H1 (cell line): ENCODE results near the gene BYSL. TPM values are rescaled to one million over a fixed set of nuclear protein-coding genes. Genes with fewer than 3 reads are reported as not detected.
"Not testable (repeated sequence)": the region's sequence is repeated elsewhere in the genome, so short reads cannot be mapped to it uniquely, and the experiment has no call there.

Experiments
- CTCF ChIA-PET: fragments of 300-600 bp; sonication (Branson Sonifier 250); formaldehyde crosslinking; loops from one replicate; lab custom pipeline; 2021; ENCODE audit not compliant: partially characterized antibody; lab: Charles Lee
- POLR2A ChIA-PET: fragments of 300-600 bp; sonication (Branson Sonifier 250); formaldehyde crosslinking; loops from one replicate; lab custom pipeline; 2021; ENCODE audit warnings: inconsistent platforms; ENCODE audit not compliant: partially characterized antibody; lab: Charles Lee
- DNase-seq, 2 experiments: peaks; one replicate each; pipeline versions ENCODE4 v3.0.0 to v3.0.0-alpha.2; 2010 to 2022; ENCODE audit warnings: low spot score in 2 of 2, low read depth in 1 of 2, mixed read lengths in 1 of 2
- FAIRE-seq: peaks from 2 replicates; lab custom pipeline; 2011; peaks lifted over from hg19 to GRCh38; lab: Jason Lieb, UNC
- H2AFZ ChIP-seq: 2 replicates; pipeline ENCODE4 v1.8.1; 2012; ENCODE audit warnings: low read length, inconsistent platforms
- H2AK5ac ChIP-seq: 2 replicates; pipeline ENCODE4 v1.6.1; 2013; ENCODE audit warnings: low read depth, low read length
- H2BK120ac ChIP-seq: replicated peaks from 2 replicates; pipeline ENCODE3; 2013; ENCODE audit warnings: low read depth, low read length, inconsistent platforms
- H2BK12ac ChIP-seq: 2 replicates; pipeline ENCODE4 v1.6.1; 2013; ENCODE audit warnings: low read depth, low read length
- H2BK15ac ChIP-seq: 2 replicates; pipeline ENCODE4 v1.6.1; 2013; ENCODE audit warnings: low read length
- H2BK20ac ChIP-seq: 2 replicates; pipeline ENCODE4 v1.6.1; 2013; ENCODE audit warnings: low read length
- H2BK5ac ChIP-seq: 2 replicates; pipeline ENCODE4 v1.6.1; 2013; ENCODE audit warnings: low read depth, low read length
- H3K14ac ChIP-seq: 2 replicates; pipeline ENCODE4 v1.6.1; 2013; ENCODE audit warnings: inconsistent platforms; ENCODE audit not compliant: insufficient read length
- H3K18ac ChIP-seq: 2 replicates; pipeline ENCODE4 v1.6.1; 2013; ENCODE audit warnings: low read length; ENCODE audit errors: extremely low read depth
- H3K23ac ChIP-seq: 2 replicates; pipeline ENCODE4 v1.6.1; 2013; ENCODE audit warnings: inconsistent platforms; ENCODE audit not compliant: insufficient read length
- H3K23me2 ChIP-seq: 2 replicates; pipeline ENCODE4 v1.6.1; 2013; ENCODE audit warnings: low read depth, low read length
- H3K27ac ChIP-seq: 2 replicates; pipeline ENCODE4 v1.6.1; 2011; ENCODE audit warnings: low read depth, low read length, inconsistent platforms
- H3K27me3 ChIP-seq, 4 experiments: replicated peaks in 1 of 4; 1 replicate in 1 of 4; 2 replicates in 3 of 4; pipeline versions ENCODE4 v1.6.1 to v1.8.1; 2011 to 2013; ENCODE audit warnings: low read length in 3 of 4, mild to moderate bottlenecking in 3 of 4, inconsistent platforms in 2 of 4, mixed read lengths in 2 of 4, moderate library complexity in 1 of 4; ENCODE audit not compliant: control insufficient read depth in 3 of 4, insufficient read depth in 3 of 4; ENCODE audit errors: extremely low read depth in 1 of 4
- H3K36me3 ChIP-seq, 4 experiments: 2 replicates each; pipeline versions ENCODE4 v1.6.1 to v1.8.1; 2011 to 2013; ENCODE audit warnings: mild to moderate bottlenecking in 4 of 4, low read length in 3 of 4, moderate library complexity in 2 of 4, control low read depth in 1 of 4, inconsistent platforms in 1 of 4; ENCODE audit not compliant: insufficient read depth in 4 of 4, control insufficient read depth in 2 of 4
- H3K4ac ChIP-seq: replicated peaks from 2 replicates; pipeline ENCODE3; 2013; ENCODE audit warnings: low read length, low read depth, mixed read lengths, inconsistent platforms; ENCODE audit not compliant: insufficient read length
- H3K4me1 ChIP-seq, 4 experiments: replicated peaks in 1 of 4; 1 replicate in 1 of 4; 2 replicates in 3 of 4; pipeline versions ENCODE4 v1.6.1 to v1.8.1; 2011 to 2013; ENCODE audit warnings: low read length in 3 of 4, inconsistent platforms in 2 of 4, mixed read lengths in 1 of 4; ENCODE audit not compliant: insufficient read depth in 4 of 4, control insufficient read depth in 3 of 4
- H3K4me2 ChIP-seq, 2 experiments: 2 replicates each; pipeline versions ENCODE4 v1.6.1 to v1.8.1; 2011 to 2013; ENCODE audit warnings: low read depth in 2 of 2, low read length in 2 of 2, control low read depth in 1 of 2, inconsistent platforms in 1 of 2, mild to moderate bottlenecking in 1 of 2; ENCODE audit not compliant: insufficient read depth in 1 of 2
- H3K4me3 ChIP-seq, 4 experiments: fragments of 200-600, 300-600 bp in 1 of 4; sonication (generic), shearing (Covaris generic), sonication (Bioruptor Twin) in 1 of 4; 2 replicates each; pipeline versions ENCODE4 v1.5.1 to v1.8.1; 2011 to 2016; ENCODE audit warnings: low read length in 4 of 4, low read depth in 3 of 4, control low read depth in 2 of 4, inconsistent platforms in 2 of 4, mild to moderate bottlenecking in 2 of 4, mixed read lengths in 1 of 4, moderate library complexity in 1 of 4; ENCODE audit not compliant: insufficient read depth in 2 of 4; ENCODE audit errors: extremely low read depth in 1 of 4
- H3K56ac ChIP-seq: replicated peaks from 2 replicates; pipeline ENCODE3; 2013; ENCODE audit warnings: low read depth, mild to moderate bottlenecking, mixed read lengths, low read length, inconsistent platforms; ENCODE audit not compliant: insufficient read length
- H3K79me1 ChIP-seq: 2 replicates; pipeline ENCODE4 v1.6.1; 2013; ENCODE audit warnings: low read depth, low read length, control low read depth
- H3K79me2 ChIP-seq, 2 experiments: 2 replicates each; pipeline versions ENCODE4 v1.6.1 to v1.8.1; 2012 to 2013; ENCODE audit warnings: low read length in 2 of 2, mild to moderate bottlenecking in 2 of 2, inconsistent platforms in 1 of 2; ENCODE audit not compliant: insufficient read depth in 2 of 2, control insufficient read depth in 1 of 2
- H3K9ac ChIP-seq, 4 experiments: replicated peaks in 1 of 4; 1 replicate in 1 of 4; 2 replicates in 3 of 4; pipeline versions ENCODE4 v1.6.1 to v1.8.1; 2011 to 2013; ENCODE audit warnings: low read depth in 3 of 4, low read length in 3 of 4, control low read depth in 2 of 4, mild to moderate bottlenecking in 2 of 4, moderate library complexity in 2 of 4, inconsistent platforms in 1 of 4; ENCODE audit errors: extremely low read depth in 1 of 4
- H3K9me3 ChIP-seq, 2 experiments: 2 replicates each; pipeline versions ENCODE4 v1.6.1 to v1.8.1; 2012 to 2013; ENCODE audit warnings: mild to moderate bottlenecking in 2 of 2, moderate library complexity in 2 of 2, control low read depth in 1 of 2, inconsistent platforms in 1 of 2, low read depth in 1 of 2, low read length in 1 of 2, mixed read lengths in 1 of 2; ENCODE audit not compliant: insufficient read depth in 2 of 2
- H4K20me1 ChIP-seq, 2 experiments: replicated peaks in 1 of 2; 2 replicates each; pipeline versions ENCODE3 to v1.8.1; 2011 to 2013; ENCODE audit warnings: inconsistent platforms in 2 of 2, low read length in 2 of 2, mild to moderate bottlenecking in 1 of 2; ENCODE audit not compliant: insufficient read depth in 2 of 2, control insufficient read depth in 1 of 2
- H4K5ac ChIP-seq: 2 replicates; pipeline ENCODE4 v1.6.1; 2013; ENCODE audit warnings: low read length, low read depth, mixed read lengths, inconsistent platforms; ENCODE audit not compliant: insufficient read length
- H4K8ac ChIP-seq: 2 replicates; pipeline ENCODE4 v1.8.0; 2013; ENCODE audit warnings: mild to moderate bottlenecking, moderate library complexity, low read length, inconsistent platforms; ENCODE audit not compliant: insufficient read depth; ENCODE audit errors: extremely low read depth
- H4K91ac ChIP-seq: replicated peaks from 2 replicates; pipeline ENCODE3; 2013; ENCODE audit warnings: low read length, mixed read lengths, inconsistent platforms; ENCODE audit not compliant: insufficient read length
- BCL11A ChIP-seq, 2 experiments: IDR thresholded peaks; one replicate each; pipeline ENCODE4 v1.6.1; 2011; ENCODE audit warnings: low read depth in 2 of 2, low read length in 2 of 2, mild to moderate bottlenecking in 2 of 2
- CHD1 ChIP-seq: IDR thresholded peaks from 2 replicates; pipeline ENCODE4 v1.6.1; 2012; ENCODE audit warnings: low read depth, low read length, improper control_type of control experiment
- E2F6 ChIP-seq: IDR thresholded peaks from 2 replicates; pipeline ENCODE4 v1.6.1; 2012; ENCODE audit warnings: inconsistent platforms
- HDAC6 ChIP-seq: IDR thresholded peaks from one replicate; pipeline ENCODE4 v1.7.1; 2012; ENCODE audit warnings: low read depth, mild to moderate bottlenecking, inconsistent platforms, low read length, moderate library complexity
- MAX ChIP-seq: IDR thresholded peaks from 2 replicates; pipeline ENCODE4 v1.6.1; 2012; ENCODE audit warnings: inconsistent platforms
- NRF1 ChIP-seq: IDR thresholded peaks from 2 replicates; pipeline ENCODE4 v1.6.1; 2011; ENCODE audit warnings: mild to moderate bottlenecking, low read depth, low read length, improper control_type of control experiment
- WGBS, 2 experiments: shearing (Covaris generic) in 1 of 2; methylation state at CpG; one replicate each; pipeline versions ENCODE4 v1.1.6 to v1.1.7; 2013 to 2015; ENCODE audit warnings: low lambda C conversion rate in 2 of 2, mixed read lengths in 2 of 2, inconsistent platforms in 1 of 2, low coverage in 1 of 2, missing lambda C conversion rate in 1 of 2; ENCODE audit not compliant: insufficient replicate concordance in 2 of 2, insufficient coverage in 1 of 2, insufficient read length in 1 of 2; ENCODE audit errors: extremely low coverage in 1 of 2, missing lambda C conversion rate in 1 of 2; 5-methylcytosine and 5-hydroxymethylcytosine counted together
- polyA plus RNA-seq, 7 experiments: library from polyadenylated mRNA; depleted of rRNA in 3 of 7; stranded (reverse) in 5 of 7; unstranded in 2 of 7; fragments of >200 nt in 5 of 7; fragments of 200-250 nt in 2 of 7; gene quantifications; 1 replicate in 5 of 7; 2 replicates in 1 of 7; 4 replicates in 1 of 7; pipeline versions ENCODE4 v1.2.1 to v1.2.3, GENCODE V29; 2011 to 2013; ENCODE audit warnings: missing spikeins in 2 of 7, mixed read lengths in 2 of 7
- total RNA-seq: library from RNA; stranded (reverse); fragmentation: NEBNext Ultra II Directional; extraction: Animal tissue kit (Norgen Biotek cat#: 25700); gene quantifications from 2 replicates; pipeline ENCODE4 v1.2.1, GENCODE V29; 2021

Gene BYSL
- total and polyA plus RNA-seq, 2 of the 8 experiments (the other 6 are each of a cell fraction or from before 2014, with no cell fraction given): 37.3 to 49.2 TPM

- TF ChIP-seq E2F6 (no peak), BCL11A (IDR thresholded peaks at IDR 0.05; ENCODE audit: low read depth in 2 of 2, low read length in 2 of 2) (no peak), MAX (no peak), HDAC6 (no peak), NRF1 (no peak), CHD1 (no peak)
Measured at GRCh38 chr6:41942067-41942851, 21.0 kb downstream of the BYSL start (continued).

GRCh38 chr6:41942882-41943281 is 21.6 kb downstream of the BYSL start:
- H4K20me1 ChIP-seq, FAIRE-seq, H3K9ac ChIP-seq, H4K8ac ChIP-seq, H2AK5ac ChIP-seq, H3K79me2 ChIP-seq, H4K5ac ChIP-seq, H3K4ac ChIP-seq, H3K79me1 ChIP-seq, H3K56ac ChIP-seq, DNase-seq, H2BK5ac ChIP-seq, H2BK120ac ChIP-seq, H3K27ac ChIP-seq, H3K36me3 ChIP-seq, H3K4me3 ChIP-seq, H2BK12ac ChIP-seq, H2BK20ac ChIP-seq, H3K9me3 ChIP-seq, H3K18ac ChIP-seq, H3K14ac ChIP-seq, H2AFZ ChIP-seq, H4K91ac ChIP-seq, H3K4me2 ChIP-seq, H2BK15ac ChIP-seq, H3K27me3 ChIP-seq, H3K23ac ChIP-seq: not testable (repeated sequence)
- 88% methylated on average over 12 of the region's 14 CpGs; no CpG with 5 or more reads in 1 of the 2 experiments for WGBS, 2 experiments
- peaks cover 17% of the 10 kb centered on the region for H3K23me2 ChIP-seq
- H3K4me1 ChIP-seq: peaks cover 6 to 28% (median 23%) of the 10 kb centered on the region in 4 experiments
- CTCF ChIA-PET: interaction anchor here (2.5 to 13.7 kb wide), 3 partner anchors 17 to 101 kb away, joined by 10 to 219 read pairs (median 166); partner anchors contain the start of genes BYSL and MED20
- POLR2A ChIA-PET: interaction anchor here (0.7 to 16.6 kb wide), 5 partner anchors 9 to 103 kb away, joined by 3 to 235 read pairs (median 4); partner anchors contain the start of genes BYSL, MED20 and TAF8
